Erythroblast (primary cell): ENCODE results near the gene PWWP2B.

ENCODE experiments used
- GATA1 ChIP-seq: IDR thresholded peaks from 2 replicates; pipeline ENCODE4 v1.6.1; 2011; ENCODE audit warnings: low read depth, mild to moderate bottlenecking, control low read depth, low read length, moderate library complexity
- POLR2A ChIP-seq: IDR thresholded peaks from 2 replicates; pipeline ENCODE4 v1.6.1; 2011; ENCODE audit warnings: mild to moderate bottlenecking, low read length

GRCh38 chr10:132408367-132408781 lies 11.4 kb downstream of the PWWP2B start:
- TF ChIP-seq POLR2A: no peak
- no peak for TF ChIP-seq GATA1
